Adrenal gland (tissue), 12 donors: Measurements from ENCODE around the gene TRIP6. TPM values are rescaled to one million over a fixed set of nuclear protein-coding genes. Genes with fewer than 3 reads are reported as not detected.

Experiments
- DNase-seq, 7 donors: peaks; one replicate each; pipeline ENCODE4 v3.0.0-alpha.2; 2019 to 2020
- H3K27ac ChIP-seq, 5 donors: fragments of 200-600 bp; sonication (generic) in 4 of 5; 1 replicate in 3 of 5; 2 replicates in 2 of 5; pipeline versions ENCODE4 v1.5.1 to v1.8.0; 2016 to 2020; ENCODE audit warnings: mild to moderate bottlenecking in 1 of 5
- H3K27me3 ChIP-seq: fragments of 200-600 bp; 2 replicates; pipeline ENCODE4 v1.8.0; 2021
- H3K36me3 ChIP-seq, 2 donors: fragments of 200-600 bp; replicated peaks in 1 of 2; 1 replicate in 1 of 2; 2 replicates in 1 of 2; pipeline versions ENCODE4 v1.5.1 to v1.8.0; 2018 to 2022
- H3K4me1 ChIP-seq, 2 donors: fragments of 200-600 bp; replicated peaks in 1 of 2; 1 replicate in 1 of 2; 2 replicates in 1 of 2; pipeline versions ENCODE4 v1.5.1 to v1.8.0; 2018 to 2021
- H3K4me3 ChIP-seq, 4 donors: fragments of 200-600 bp; sonication (generic) in 3 of 4; one replicate each; pipeline ENCODE4 v1.5.1; 2016 to 2018
- H3K9me3 ChIP-seq, 3 donors: fragments of 200-600 bp; sonication (generic) in 1 of 3; replicated peaks in 1 of 3; 1 replicate in 2 of 3; 2 replicates in 1 of 3; pipeline versions ENCODE4 v1.5.1 to v1.8.0; 2016 to 2021
- CTCF ChIP-seq, 6 experiments: fragments of 450-650 bp in 4 of 6; fragments of 200-600 bp in 2 of 6; sonication (generic) in 1 of 6; IDR thresholded peaks; 1 replicate in 5 of 6; 2 replicates in 1 of 6; pipeline versions ENCODE4 v1.5.1 to v1.8.0; 2016 to 2021; ENCODE audit warnings: antibody characterized with exemption in 6 of 6, mild to moderate bottlenecking in 2 of 6, moderate library complexity in 1 of 6
- POLR2A ChIP-seq, 2 donors: fragments of 450-650 bp; IDR thresholded peaks; one replicate each; pipeline ENCODE4 v1.6.1; 2017; ENCODE audit warnings: antibody characterized with exemption in 2 of 2, mild to moderate bottlenecking in 2 of 2, moderate library complexity in 1 of 2
- WGBS, 4 donors: extraction: QIAGEN DNeasy Blood & Tissue Kit in 2 of 4; methylation state at CpG; one replicate each; pipeline versions ENCODE4 v1.1.5 to v1.1.7; 2013 to 2017; 5-methylcytosine and 5-hydroxymethylcytosine counted together
- intact Hi-C, 2 donors: fragments of 100-400 bp; cut with DNase I; formaldehyde crosslinking; loops; one replicate each; pipeline versions ENCODE4 v1.14.1 to v1.15.0; 2022 to 2023
- polyA plus RNA-seq, 3 donors: library from polyadenylated mRNA; stranded (reverse); fragments of 200-250 nt in 2 of 3; fragments of 350-450 nt in 1 of 3; fragmentation: Illumina TruSeq in 1 of 3; extraction: RNeasy Lipid Tissue Mini Kit (QIAGEN cat#74804) in 1 of 3; gene quantifications; one replicate each; pipeline ENCODE4 v1.2.3, GENCODE V29; 2013 to 2014
- total RNA-seq, 9 donors: library from RNA; depleted of rRNA in 4 of 9; stranded (reverse); fragments of >200 nt in 4 of 9; fragments of 120-200 nt in 1 of 9; fragmentation: NEBNext Ultra II Directional in 1 of 9; extraction: Animal tissue kit (Norgen Biotek cat#: 25700) in 1 of 9; gene quantifications; one replicate each; pipeline versions ENCODE4 v1.1.0 to v1.2.4, GENCODE V29; 2013 to 2023
- donor health status: healthy with polysubstance abuse.
- donor health status: Bipolar disorder and iron deficiency.
- donor health status: DM: yes; HTN: yes; CAD: no.
- donor health status: DM: no; HTN: no; CAD: no.
- donor health status: DM: no; HTN: no; CAD: no.
- donor health status: DM: yes; HTN: yes; CAD: no.

The TRIP6 gene
- total and polyA plus RNA-seq, 12 donors, result 6.1 to 105 (median 69.2) TPM

GRCh38 chr7:100888291-100888987, 21.3 kb downstream of the TRIP6 start:
- 76 to 85% (median 80%) methylated on average over 18 of the region's 18 CpGs for WGBS, 4 donors

DNA sequence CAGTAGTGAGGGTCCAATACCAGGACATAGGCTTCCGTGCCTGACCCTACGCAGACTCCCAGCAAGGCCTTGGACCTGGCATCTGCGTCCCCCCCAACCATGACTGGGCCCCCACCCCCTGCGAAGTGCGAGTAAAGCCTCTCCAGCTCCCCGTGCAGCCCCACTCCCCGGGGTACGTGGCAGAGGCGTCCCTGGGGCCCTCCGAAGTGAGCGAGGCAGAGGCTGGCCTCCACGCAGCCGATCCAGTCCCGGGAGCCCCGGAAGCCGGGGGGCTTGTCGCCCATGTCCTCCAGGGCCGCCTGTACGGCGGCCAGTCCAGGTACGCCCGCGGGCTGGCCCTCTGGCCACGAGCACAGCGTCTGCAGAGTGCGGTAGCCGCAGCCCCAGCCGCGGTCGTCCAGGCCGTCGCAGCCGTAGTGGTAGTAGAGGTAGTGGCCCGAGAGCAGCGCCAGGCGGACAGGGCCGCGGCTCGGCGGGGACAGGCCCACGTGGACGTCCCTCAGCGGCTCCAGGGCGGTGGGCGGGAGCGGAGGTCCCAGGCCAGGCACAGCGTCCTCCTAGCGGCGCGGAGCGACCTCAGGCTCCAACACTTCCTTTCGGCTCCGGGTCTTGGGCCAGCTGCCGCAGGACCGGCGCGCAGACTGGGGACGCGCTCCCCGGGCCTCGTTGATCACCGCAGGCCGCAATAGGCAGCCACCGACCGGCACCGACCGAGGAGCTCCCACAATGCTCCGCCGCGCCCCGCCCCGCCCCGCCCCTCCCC, 22.0 kb downstream of the TRIP6 start, which contains the start of gene UFSP1:
UFSP1 (minus strand) TSS at position 728 of the 763 bp plus-strand sequence; CDS start at position 284, 444 bp downstream.
- DNase-seq, result peak in 3 of 7 donors; percentile 43 to 73 (median 67)

More at GRCh38 chr7:100888291-100888987, 21.3 kb downstream of the TRIP6 start:
- Histone ChIP-seq H3K4me1 (peaks cover 16 to 35% of the 10 kb centered on the region in 2 donors), H3K36me3 (peaks cover 0 to 50% of the 10 kb centered on the region in 2 donors), H3K4me3 (peak overlapping the region in 1 of 4 donors; percentile 65), H3K9me3 (no peaks in the 10 kb centered on the region), H3K27ac (peak overlapping the region in 4 of 5 donors; percentile 66 to 90 (median 78)), H3K27me3 (no peaks in the 10 kb centered on the region)
- no peak for TF ChIP-seq POLR2A (IDR thresholded peaks at IDR 0.05)
- TF ChIP-seq CTCF (IDR thresholded peaks at IDR 0.05), result no peak
- intact Hi-C loops, result no loop called here
- peak in 2 of 7 donors; percentile 20 to 40 for DNase-seq

DNA sequence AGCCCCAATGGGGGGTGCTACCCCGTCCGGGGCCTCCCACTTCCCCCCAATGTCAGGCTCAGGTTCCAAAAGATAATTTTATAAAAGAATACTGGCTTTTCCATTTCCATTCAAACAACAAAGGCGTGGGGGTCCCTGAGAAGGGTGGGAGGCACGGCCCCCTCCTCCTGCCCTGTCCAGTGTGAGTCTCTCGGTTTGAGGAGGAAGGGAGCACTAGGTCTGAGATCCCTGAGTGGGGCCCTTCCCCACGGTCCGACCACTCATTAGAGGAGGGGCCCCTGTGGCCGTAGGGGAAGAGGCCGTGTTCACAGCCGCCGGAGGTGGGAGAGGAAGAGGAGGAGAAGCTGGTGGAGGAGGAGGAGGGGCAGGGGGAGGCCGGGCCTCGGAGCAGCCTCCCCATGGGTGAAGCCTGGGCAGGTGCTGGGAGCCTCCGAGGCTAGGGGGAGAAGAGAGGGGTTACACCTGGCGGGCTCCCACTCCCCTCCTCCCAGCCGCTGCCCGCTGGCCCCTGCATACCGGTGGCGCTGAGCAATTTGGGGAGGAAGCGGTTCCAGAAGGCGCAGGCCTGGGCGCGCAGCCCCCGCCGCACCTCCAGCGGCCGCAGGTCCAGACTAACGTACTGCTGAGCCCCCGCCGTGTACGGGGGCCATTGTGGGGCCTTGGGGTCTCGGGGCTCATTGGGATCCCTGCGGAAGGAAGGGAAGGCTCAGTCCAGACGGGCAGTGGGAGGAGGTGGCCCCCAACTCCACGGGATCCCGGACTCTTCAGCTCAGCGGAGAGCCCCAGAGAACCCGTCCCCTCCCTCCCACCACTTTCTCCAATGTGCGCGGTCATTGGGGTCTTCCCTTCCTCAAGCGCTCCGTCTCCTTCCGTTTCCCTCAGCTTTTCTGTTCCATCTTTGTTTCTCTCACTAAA, 23.7 kb downstream of the TRIP6 start:
- WGBS, 4 donors, result 22 to 37% (median 31%) methylated on average over 20 to 43 of the region's 43 CpGs
- DNase-seq, result peak in 2 of 7 donors; percentile 41 to 52
- H3K36me3 ChIP-seq, result peaks cover 0 to 25% of the 10 kb centered on the region in 2 donors
- peak overlapping the region in 2 of 4 donors; percentile 40 to 65 for H3K4me3 ChIP-seq
- H3K27me3 ChIP-seq, result peaks cover 9% of the 10 kb centered on the region
- H3K9me3 ChIP-seq, result no peaks in the 10 kb centered on the region
- intact Hi-C loops, result loop anchor here in 1 of 2 donors (10.0 kb wide), 2 partner anchors 274 to 394 kb away; partner anchors contain the start of gene VGF
- peak overlapping the region in 4 of 5 donors; percentile 77 to 94 (median 86) for H3K27ac ChIP-seq
- peaks cover 24 to 49% of the 10 kb centered on the region in 2 donors for H3K4me1 ChIP-seq
- TF ChIP-seq POLR2A (IDR thresholded peaks at IDR 0.05) (no peak), CTCF (IDR thresholded peaks at IDR 0.05) (no peak)

More for the DNA sequence above, 22.0 kb downstream of the TRIP6 start, which contains the start of gene UFSP1:
- peak within 1 kb of the TSS; percentile 15 to 65 (median 32) for H3K4me3 ChIP-seq
- WGBS, 4 donors, result 4 to 6% (median 4%) methylated on average over 13 to 71 of the region's 73 CpGs; no CpG with 5 or more reads in 1 of the 4 donors
- intact Hi-C loops, result no loop called here
- no peaks in the 10 kb centered on the region for H3K27me3 ChIP-seq
- TF ChIP-seq POLR2A (IDR thresholded peaks at IDR 0.05), result no peak
- TF ChIP-seq CTCF (IDR thresholded peaks at IDR 0.05), result peak in 3 of 6 experiments; percentile 6 to 33 (median 21)
- H3K9me3 ChIP-seq, result no peaks in the 10 kb centered on the region
- peak within 1 kb of the TSS; percentile 74 to 94 (median 81) for H3K27ac ChIP-seq
- peaks cover 0 to 43% of the 10 kb centered on the region in 2 donors for H3K36me3 ChIP-seq
- peaks cover 16 to 35% of the 10 kb centered on the region in 2 donors for H3K4me1 ChIP-seq
